Muscle of leg (tissue), 11 donors: ENCODE measurements around the gene RFX3. TPM values are rescaled to one million over a fixed set of nuclear protein-coding genes. Genes with fewer than 3 reads are reported as not detected.

Experiments used
- DNase-seq: peaks from one replicate; pipeline ENCODE4 v3.0.0; 2013
- H3K27ac ChIP-seq: one replicate; pipeline ENCODE4 v1.5.1; 2013; ENCODE audit warnings: mild to moderate bottlenecking, low read length, control low read depth
- H3K27me3 ChIP-seq: one replicate; pipeline ENCODE4 v1.6.1; 2013; ENCODE audit warnings: low read length; ENCODE audit not compliant: control insufficient read depth, insufficient read depth
- H3K36me3 ChIP-seq: one replicate; pipeline ENCODE4 v1.6.1; 2013; ENCODE audit warnings: low read length; ENCODE audit not compliant: control insufficient read depth, insufficient read depth
- H3K4me1 ChIP-seq: one replicate; pipeline ENCODE4 v1.6.1; 2013; ENCODE audit warnings: low read length; ENCODE audit not compliant: control insufficient read depth, insufficient read depth
- H3K4me3 ChIP-seq: one replicate; pipeline ENCODE4 v1.5.1; 2013; ENCODE audit warnings: low read length, control low read depth
- H3K9me3 ChIP-seq: replicated peaks from 2 replicates; pipeline ENCODE4 v1.6.1; 2013; ENCODE audit warnings: low read depth, low read length; ENCODE audit not compliant: control insufficient read depth
- WGBS: methylation state at CpG from one replicate; pipeline ENCODE4 v1.1.5; 2013; ENCODE audit warnings: missing lambda C conversion rate; ENCODE audit not compliant: insufficient coverage; 5-methylcytosine and 5-hydroxymethylcytosine counted together
- polyA plus RNA-seq, 8 donors: library from polyadenylated mRNA; unstranded; fragments of 120-200 nt; gene quantifications; one replicate each; pipeline versions ENCODE4 v1.2.1 to v1.2.3, GENCODE V29; 2013; ENCODE audit warnings: inconsistent platforms in 1 of 8, low replicate concordance in 1 of 8; ENCODE audit not compliant: insufficient read length in 8 of 8, insufficient read depth in 1 of 8
- total RNA-seq: library from RNA; stranded (reverse); fragments of 120-200 nt; gene quantifications from one replicate; pipeline ENCODE4 v1.2.4, GENCODE V29; 2013

Gene RFX3
- total and polyA plus RNA-seq, 9 donors: 4.0 to 8.3 (median 5.1) TPM

DNA sequence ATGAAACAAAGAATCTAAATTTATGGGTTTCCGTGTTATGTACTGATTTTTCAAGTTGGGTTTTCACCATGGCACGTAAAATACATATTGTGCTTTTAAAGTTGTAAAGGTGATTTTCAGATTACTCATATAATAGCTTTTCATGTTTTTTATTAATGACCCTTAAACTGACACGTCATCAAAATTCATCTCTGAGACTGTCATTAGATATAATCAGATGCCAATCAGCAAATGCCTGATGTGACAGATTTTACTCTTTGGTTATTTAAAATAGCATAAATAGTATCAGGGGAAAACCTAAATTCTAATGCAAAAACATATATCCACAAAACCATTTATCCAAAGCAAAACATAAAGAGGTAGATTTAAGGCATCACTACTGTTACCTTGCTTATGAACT, 11.0 kb downstream of the RFX3 start:
- Histone ChIP-seq H3K9me3 (no peaks in the 10 kb centered on the region), H3K4me1 (no peaks in the 10 kb centered on the region), H3K27me3 (no peaks in the 10 kb centered on the region), H3K27ac (no peak overlapping the region), H3K4me3 (no peak overlapping the region), H3K36me3 (no peaks in the 10 kb centered on the region)
- no CpG with 5 or more reads among the region's 3 CpGs for WGBS
- DNase-seq: no peak

DNA sequence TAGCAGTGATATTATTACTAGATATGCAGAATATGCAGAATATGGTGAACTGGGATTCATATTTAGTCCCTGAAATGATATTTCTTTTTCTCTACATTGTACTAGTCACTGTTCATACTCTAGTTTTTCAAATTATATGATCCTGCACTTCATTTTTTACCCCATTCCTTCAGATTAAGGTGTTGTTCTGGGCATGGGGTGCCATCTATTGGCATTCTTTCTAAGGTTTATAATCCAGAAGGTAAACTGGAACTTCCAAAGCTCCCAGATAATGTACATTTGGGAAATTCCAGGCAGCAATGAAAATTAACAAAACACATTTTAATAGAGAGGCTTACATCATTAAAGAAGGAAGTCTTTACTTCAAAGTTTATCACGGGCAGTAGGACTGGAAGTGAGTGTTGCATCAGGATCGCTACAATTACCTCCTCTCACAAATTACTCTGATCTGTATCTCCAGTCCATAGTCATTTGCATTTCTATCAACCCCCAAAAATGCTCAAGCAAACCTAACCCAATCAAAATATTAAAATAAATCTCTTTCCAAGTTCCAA, 12.5 kb downstream of the RFX3 start:
- no peak overlapping the region for H3K27ac ChIP-seq
- no peaks in the 10 kb centered on the region for H3K9me3 ChIP-seq
- DNase-seq: no peak
- WGBS: no CpG with 5 or more reads among the region's 2 CpGs
- no peaks in the 10 kb centered on the region for H3K4me1 ChIP-seq
- no peak overlapping the region for H3K4me3 ChIP-seq
- no peaks in the 10 kb centered on the region for H3K27me3 ChIP-seq
- no peaks in the 10 kb centered on the region for H3K36me3 ChIP-seq

DNA sequence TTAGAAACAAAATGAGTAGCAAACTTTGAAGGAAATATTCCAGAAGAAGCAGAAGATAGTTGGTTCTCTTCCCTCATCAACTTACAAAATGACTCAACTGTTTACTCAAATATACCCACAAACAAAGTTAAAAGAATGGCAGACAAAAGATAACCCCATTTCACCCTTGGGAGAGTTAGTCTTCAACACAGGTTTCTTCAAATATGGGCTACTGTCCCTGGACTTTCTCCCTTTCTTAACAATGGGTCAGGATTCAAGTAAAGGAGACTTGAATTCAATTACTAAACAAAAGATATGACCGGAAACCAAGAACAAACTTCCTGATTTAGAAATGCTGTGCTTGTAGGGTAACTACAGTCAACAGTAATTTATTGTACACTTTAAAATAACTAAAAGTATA, 14.2 kb downstream of the RFX3 start:
- Histone ChIP-seq H3K27ac (no peak overlapping the region), H3K4me3 (no peak overlapping the region), H3K4me1 (no peaks in the 10 kb centered on the region)

DNA sequence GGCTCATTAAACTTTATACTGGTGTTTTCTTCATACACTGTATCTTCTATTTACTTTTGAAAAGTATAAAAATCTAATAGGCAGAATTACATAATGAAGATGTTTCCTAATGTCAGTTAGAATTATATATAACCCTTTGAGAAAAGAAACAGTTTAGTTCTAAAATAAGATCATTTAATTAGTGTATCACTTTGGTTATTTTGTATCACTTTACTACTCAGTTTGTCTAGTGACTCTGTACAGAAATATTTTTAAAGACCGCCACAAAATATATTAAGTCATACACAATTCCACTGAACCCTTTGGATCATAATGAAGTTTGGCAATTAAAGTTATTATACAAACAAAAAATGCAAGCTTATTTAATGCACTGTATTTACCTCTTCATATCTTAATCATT, 15.0 kb downstream of the RFX3 start:
- WGBS: no CpG with 5 or more reads among the region's 1 CpG
- no peaks in the 10 kb centered on the region for H3K9me3 ChIP-seq
- H3K4me3 ChIP-seq: no peak overlapping the region
- H3K27ac ChIP-seq: no peak overlapping the region
- H3K4me1 ChIP-seq: no peaks in the 10 kb centered on the region
- DNase-seq: no peak
- H3K27me3 ChIP-seq: no peaks in the 10 kb centered on the region
- H3K36me3 ChIP-seq: no peaks in the 10 kb centered on the region

More for the DNA sequence above, 14.2 kb downstream of the RFX3 start:
- no peaks in the 10 kb centered on the region for H3K27me3 ChIP-seq
- H3K9me3 ChIP-seq: no peaks in the 10 kb centered on the region
- no peaks in the 10 kb centered on the region for H3K36me3 ChIP-seq
- WGBS: no CpG with 5 or more reads among the region's 1 CpG
- DNase-seq: no peak

DNA sequence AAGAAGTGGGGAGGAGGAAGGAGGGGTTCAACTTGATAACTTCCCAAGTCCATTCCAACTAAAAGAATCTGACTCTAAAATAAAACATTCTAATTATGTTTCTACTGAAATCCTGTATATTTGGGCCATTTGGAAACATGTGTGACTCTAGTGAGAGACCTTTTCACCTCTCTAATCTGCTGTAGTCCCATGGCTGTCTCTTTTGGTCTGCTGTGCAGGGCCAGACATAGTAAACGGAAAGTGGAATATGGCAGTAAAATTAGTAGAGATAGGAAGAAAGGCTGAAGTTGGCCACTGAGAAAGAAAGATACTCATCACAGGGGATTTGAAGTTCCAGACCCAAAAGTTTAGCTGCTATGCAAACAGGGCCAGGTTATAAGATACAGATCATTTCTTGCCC, 15.9 kb downstream of the RFX3 start:
- Histone ChIP-seq H3K4me1 (no peaks in the 10 kb centered on the region), H3K36me3 (no peaks in the 10 kb centered on the region), H3K27ac (no peak overlapping the region), H3K4me3 (no peak overlapping the region), H3K27me3 (no peaks in the 10 kb centered on the region), H3K9me3 (no peaks in the 10 kb centered on the region)
- no peak for DNase-seq
- no CpG with 5 or more reads among the region's 1 CpG for WGBS

DNA sequence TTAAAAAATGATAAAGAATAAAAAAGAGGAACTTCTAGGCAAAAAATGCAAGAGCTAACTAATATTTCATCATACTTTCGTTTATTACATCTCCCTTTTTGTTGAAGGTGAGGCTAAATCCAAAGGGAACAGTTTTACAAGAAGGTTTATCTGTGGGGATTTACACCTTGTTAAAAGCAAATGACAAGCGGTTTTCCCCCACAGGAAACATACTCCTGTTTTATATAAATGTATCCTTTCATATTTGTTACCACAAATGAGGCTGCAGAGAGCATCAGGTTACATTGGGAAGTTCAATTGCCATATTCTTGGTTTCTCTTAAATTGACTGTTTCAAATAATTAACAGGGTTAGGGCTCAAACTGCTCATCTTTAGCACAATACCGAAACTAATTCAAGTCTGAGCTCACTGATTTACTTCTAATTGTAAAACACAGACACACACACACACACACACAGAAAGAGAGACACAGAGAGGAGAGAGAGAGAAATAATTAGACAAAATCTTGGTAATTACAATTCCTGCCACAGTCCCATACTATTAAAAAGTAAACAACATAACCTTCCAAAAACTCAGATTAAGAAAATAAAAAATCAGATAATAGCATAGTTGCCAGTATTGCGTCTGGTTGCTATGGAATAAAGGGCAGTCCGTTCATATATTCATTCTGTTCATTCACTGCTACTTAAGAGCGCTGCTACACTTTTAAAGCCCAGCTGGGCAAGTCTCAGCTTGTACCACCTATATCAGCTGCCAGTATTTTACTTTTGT, 17.1 kb downstream of the RFX3 start:
- H3K9me3 ChIP-seq: no peaks in the 10 kb centered on the region
- H3K27ac ChIP-seq: no peak overlapping the region

DNA sequence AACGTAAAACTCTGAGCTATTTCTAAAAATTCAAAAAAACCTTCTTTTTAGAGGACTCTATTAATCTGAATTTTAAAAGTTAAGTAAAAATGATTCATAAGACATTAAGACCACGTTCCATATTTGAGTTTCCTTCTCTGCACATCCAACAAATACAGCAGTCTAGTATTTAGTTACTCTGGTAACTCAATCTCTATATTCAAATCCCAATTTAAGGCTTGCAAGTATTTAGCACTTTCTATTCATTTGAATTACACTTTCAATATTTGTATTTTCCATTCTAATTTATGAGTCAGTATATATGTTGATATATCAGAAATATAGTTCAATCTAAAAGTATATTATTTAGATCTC, 17.7 kb downstream of the RFX3 start:
- no CpG with 5 or more reads among the region's 2 CpGs for WGBS
- no peak overlapping the region for H3K27ac ChIP-seq
- no peaks in the 10 kb centered on the region for H3K4me1 ChIP-seq
- DNase-seq: no peak
- no peaks in the 10 kb centered on the region for H3K27me3 ChIP-seq
- H3K9me3 ChIP-seq: no peaks in the 10 kb centered on the region
- no peaks in the 10 kb centered on the region for H3K36me3 ChIP-seq
- H3K4me3 ChIP-seq: no peak overlapping the region

More for the DNA sequence above, 17.1 kb downstream of the RFX3 start:
- no peaks in the 10 kb centered on the region for H3K4me1 ChIP-seq
- H3K27me3 ChIP-seq: no peaks in the 10 kb centered on the region
- no peaks in the 10 kb centered on the region for H3K36me3 ChIP-seq
- DNase-seq: no peak
- no peak overlapping the region for H3K4me3 ChIP-seq
- no CpG with 5 or more reads among the region's 6 CpGs for WGBS

DNA sequence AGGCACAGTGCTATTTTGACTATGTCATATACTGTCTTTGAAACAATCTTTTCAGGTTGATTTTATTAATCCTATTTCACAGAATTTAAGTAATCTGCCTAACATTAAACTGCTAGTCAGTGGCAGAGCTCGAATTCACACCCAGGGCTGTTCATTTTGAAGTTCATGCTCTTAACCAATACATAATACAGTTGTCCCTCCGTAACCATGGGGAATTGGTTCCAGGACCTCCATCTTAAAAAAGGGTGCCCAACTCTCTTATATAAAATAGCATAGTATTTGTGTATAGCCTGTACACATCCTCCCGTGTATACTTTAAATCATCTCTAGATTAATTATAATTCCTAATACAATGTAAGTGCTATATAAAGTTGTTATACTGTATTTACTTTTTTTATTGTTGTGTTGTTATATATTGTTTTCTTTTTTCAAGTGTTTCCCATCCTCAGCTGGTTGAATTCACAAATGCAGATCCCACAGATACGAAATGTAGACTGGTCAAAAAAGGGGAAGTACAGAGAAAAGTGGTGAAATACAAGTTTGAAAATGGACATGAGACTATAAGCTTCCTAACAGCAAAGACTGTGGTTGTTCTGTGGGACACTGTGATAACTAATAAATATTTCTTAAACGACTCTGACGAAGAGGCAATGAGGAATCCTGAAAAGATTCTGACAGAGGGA, 18.3 kb downstream of the RFX3 start:
- peak; percentile 33 for DNase-seq
- WGBS: no CpG with 5 or more reads among the region's 6 CpGs
- no peaks in the 10 kb centered on the region for H3K4me1 ChIP-seq
- H3K4me3 ChIP-seq: no peak overlapping the region
- no peaks in the 10 kb centered on the region for H3K36me3 ChIP-seq
- H3K9me3 ChIP-seq: no peaks in the 10 kb centered on the region
- no peaks in the 10 kb centered on the region for H3K27me3 ChIP-seq
- no peak overlapping the region for H3K27ac ChIP-seq

DNA sequence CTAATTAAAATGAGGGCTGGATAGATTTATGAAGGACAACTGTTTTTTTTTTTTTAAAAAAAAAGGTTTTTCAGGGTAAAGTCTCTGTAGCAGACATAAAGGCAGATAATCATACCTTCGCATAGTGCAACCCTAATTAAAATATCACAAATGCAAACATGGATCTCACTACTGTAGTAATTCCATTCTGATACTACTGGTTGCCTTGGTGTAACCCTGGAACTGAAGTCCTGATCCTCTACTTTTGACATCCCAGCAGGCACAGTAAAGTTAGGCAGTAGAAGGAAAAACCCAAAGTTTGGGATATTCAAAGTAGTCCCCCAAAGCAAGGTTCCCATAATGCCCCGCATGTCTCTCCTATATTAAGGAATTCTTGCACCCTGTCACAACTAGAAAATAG, 19.6 kb downstream of the RFX3 start:
- Histone ChIP-seq H3K4me1 (no peaks in the 10 kb centered on the region), H3K27me3 (no peaks in the 10 kb centered on the region), H3K27ac (no peak overlapping the region), H3K4me3 (no peak overlapping the region), H3K36me3 (no peaks in the 10 kb centered on the region), H3K9me3 (no peaks in the 10 kb centered on the region)
- no peak for DNase-seq
- WGBS: no CpG with 5 or more reads among the region's 2 CpGs

DNA sequence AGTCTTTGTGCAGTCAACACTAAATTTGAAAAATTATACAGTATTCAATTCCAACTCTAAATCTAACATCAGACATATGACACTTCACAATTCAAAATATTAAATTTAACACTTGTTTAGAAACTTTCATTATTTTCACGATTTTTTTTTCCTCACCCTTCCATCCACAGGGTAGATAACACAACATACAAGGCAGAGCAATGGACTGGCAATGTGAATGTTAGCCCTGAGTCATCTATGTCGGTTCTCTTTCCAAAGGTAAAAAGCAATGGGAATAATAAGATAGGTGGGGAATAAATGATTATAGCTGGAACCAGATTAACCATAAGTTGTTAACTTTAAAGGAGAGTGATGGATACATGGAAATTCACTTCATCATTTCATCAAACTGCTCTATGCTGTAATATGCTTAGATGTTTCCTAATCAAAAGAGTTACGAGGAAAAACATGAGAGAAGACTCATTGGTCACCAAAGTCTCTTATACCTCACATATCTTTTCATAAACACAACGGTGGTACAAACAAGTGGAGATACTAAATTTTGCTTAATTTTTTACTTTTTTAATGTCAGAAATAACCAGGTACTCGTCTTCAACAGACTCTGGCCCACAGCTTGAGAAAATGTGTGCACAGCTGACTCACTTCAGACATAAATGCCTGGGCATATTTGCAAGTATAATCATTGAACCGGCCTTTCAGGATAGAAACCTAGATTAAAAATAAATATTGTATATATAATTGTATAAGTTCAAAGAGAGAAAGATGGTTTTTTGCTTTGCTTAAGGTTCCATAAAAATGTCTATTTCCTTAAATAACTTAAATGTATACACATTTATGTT, 23.0 kb downstream of the RFX3 start:
- no CpG with 5 or more reads among the region's 6 CpGs for WGBS
- H3K9me3 ChIP-seq: no peaks in the 10 kb centered on the region
- DNase-seq: no peak
- no peaks in the 10 kb centered on the region for H3K27me3 ChIP-seq
- no peaks in the 10 kb centered on the region for H3K4me1 ChIP-seq
- H3K4me3 ChIP-seq: no peak overlapping the region
- no peaks in the 10 kb centered on the region for H3K36me3 ChIP-seq
- H3K27ac ChIP-seq: no peak overlapping the region
